ENCODE data around the gene OR2AP1.
"Not testable (repeated sequence)": the region's sequence is repeated elsewhere in the genome, so short reads cannot be mapped to it uniquely, and the experiment has no call there.

Gene OR2AP1

DNA sequence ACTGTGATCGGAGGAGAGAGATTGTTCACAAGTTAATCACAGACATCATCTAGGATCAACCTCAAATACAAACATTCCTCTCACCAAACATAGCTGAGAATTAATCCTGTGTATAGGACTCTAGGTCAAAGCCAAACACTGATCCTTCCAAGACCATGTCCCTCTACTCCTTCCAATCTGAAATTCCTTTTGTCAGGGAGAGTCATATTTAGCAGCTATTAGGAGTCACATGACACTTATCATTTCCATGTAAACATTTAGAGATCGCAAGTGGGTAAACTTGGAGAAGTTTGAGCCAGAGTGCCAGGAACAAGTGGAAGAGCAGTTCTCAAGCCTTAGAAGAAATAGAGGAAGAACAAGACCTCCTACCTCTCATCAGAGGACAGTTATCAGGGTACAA lies 13.5 kb downstream of the OR2AP1 start:
- Histone ChIP-seq H3K4me3 (ENCODE audit: insufficient read length, low read depth) (no peak overlapping the region), H3K9ac (ENCODE audit: insufficient read length, low read depth) (no peak overlapping the region), H3K4me1 (ENCODE audit: insufficient read depth, insufficient read length) (no peaks in the 10 kb centered on the region), H3K9me3 (ENCODE audit: insufficient read depth, low read length) (no peaks in the 10 kb centered on the region; the same call in 1 of the 2 replicates), H3K36me3 (ENCODE audit: insufficient read depth, insufficient read length, low read length) (no peaks in the 10 kb centered on the region), H3K27me3 (ENCODE audit: insufficient read depth, insufficient read length) (no peaks in the 10 kb centered on the region)
- no peak for TF ChIP-seq YY1 (IDR thresholded peaks at IDR 0.05; ENCODE audit: insufficient read depth, insufficient read length)
- TF ChIP-seq SUZ12 (IDR thresholded peaks at IDR 0.05; ENCODE audit: extremely low read depth, insufficient read depth, insufficient read length) = no peak
- TF ChIP-seq ZNF274 (IDR thresholded peaks at IDR 0.05; ENCODE audit: low read depth, low read length) = no peak
- no peak for DNase-seq (ENCODE audit: low read depth, low spot score)

DNA sequence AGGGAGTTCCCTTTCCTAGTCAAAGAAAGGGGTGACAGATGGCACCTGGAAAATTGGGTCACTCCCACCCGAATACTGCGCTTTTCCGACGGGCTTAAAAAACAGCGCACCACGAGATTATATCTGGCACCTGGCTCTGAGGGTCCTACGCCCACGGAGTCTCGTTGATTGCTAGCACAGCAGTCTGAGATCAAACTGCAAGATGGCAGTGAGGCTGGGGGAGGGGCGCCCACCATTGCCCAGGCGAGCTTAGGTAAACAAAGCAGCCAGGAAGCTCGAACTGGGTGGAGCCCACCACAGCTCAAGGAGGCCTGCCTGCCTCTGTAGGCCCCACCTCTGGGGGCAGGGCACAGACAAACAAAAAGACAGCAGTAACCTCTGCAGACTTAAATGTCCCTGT lies 17.9 kb downstream of the OR2AP1 start:
- not testable (repeated sequence) for H3K4me3 ChIP-seq (ENCODE audit: insufficient read length, low read depth); H3K27me3 ChIP-seq (ENCODE audit: insufficient read depth, insufficient read length)
- peak; percentile 15 for DNase-seq (ENCODE audit: low read depth, low spot score)

DNA sequence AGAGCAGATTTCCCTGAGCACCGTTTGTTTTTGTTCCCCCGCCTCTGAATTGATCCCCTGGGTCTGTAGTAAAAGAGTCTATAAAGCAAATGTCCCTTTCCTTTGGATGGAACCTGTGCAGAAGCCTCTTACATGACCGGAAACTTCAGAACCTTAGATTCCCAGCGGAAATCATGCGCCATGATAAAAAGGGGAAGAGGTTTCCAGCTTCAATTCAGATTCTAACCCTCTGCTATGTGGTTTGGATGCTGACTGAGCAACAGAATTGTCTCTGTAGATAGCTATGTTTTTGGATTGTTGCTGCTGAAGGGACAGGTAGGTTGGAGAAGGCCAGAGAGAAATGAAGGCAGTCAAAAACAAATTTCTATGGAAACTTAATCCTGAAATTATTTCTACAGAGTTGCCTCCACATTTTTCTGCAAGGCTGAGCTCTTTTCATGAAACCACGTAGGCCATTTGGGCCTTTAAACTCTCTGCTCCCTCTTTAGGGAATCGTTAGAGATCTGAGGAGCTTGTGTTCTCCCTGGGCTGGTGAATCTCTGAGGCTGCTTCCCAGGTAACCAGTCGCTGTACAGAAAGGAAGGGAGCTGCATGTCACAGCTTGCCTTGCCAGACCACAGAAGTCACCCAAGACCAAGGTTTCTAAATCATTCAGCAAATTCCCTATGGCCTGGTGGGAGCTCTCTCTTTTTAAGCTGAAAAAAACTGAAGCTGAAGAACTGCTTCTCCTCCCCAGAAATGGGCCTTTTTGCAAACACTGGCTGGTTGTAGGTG lies 35.7 kb downstream of the OR2AP1 start:
- Histone ChIP-seq H3K4me1 (ENCODE audit: insufficient read depth, insufficient read length) (no peaks in the 10 kb centered on the region), H3K27me3 (ENCODE audit: insufficient read depth, insufficient read length) (no peaks in the 10 kb centered on the region), H3K9me3 (ENCODE audit: insufficient read depth, low read length) (no peaks in the 10 kb centered on the region), H3K9ac (ENCODE audit: insufficient read length, low read depth) (no peak overlapping the region), H3K36me3 (ENCODE audit: insufficient read depth, insufficient read length, low read length) (no peaks in the 10 kb centered on the region), H3K4me3 (ENCODE audit: insufficient read length, low read depth) (no peak overlapping the region)
- no peak for DNase-seq (ENCODE audit: low read depth, low spot score)
- TF ChIP-seq YY1 (IDR thresholded peaks at IDR 0.05; ENCODE audit: insufficient read depth, insufficient read length) (no peak), SUZ12 (IDR thresholded peaks at IDR 0.05; ENCODE audit: extremely low read depth, insufficient read depth, insufficient read length) (no peak), ZNF274 (IDR thresholded peaks at IDR 0.05; ENCODE audit: low read depth, low read length) (no peak)

More for the DNA sequence above, 17.9 kb downstream of the OR2AP1 start:
- not testable (repeated sequence) for H3K36me3 ChIP-seq (ENCODE audit: insufficient read depth, insufficient read length, low read length); H3K9ac ChIP-seq (ENCODE audit: insufficient read length, low read depth); H3K9me3 ChIP-seq (ENCODE audit: insufficient read depth, low read length); H3K4me1 ChIP-seq (ENCODE audit: insufficient read depth, insufficient read length)

DNA sequence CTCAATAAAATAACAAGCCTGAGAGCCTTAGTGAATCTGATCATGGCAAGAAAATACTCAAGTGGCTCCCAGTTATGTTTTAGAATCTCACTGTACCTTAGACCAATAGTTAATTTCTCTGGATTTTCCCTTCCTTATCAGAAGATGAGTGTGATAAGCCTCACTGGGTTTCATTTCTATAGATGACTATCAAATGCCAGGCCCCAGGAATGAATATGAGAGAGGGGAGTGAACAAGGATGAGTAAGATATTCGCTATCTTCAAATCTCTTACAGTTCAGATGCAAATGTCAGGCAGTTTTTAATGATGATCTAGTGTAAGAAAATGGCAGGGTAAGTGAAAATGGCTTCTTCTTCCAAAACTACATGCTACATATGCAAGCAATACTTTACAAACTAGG lies 38.3 kb downstream of the OR2AP1 start:
- H3K27me3 ChIP-seq (ENCODE audit: insufficient read depth, insufficient read length) = no peaks in the 10 kb centered on the region
- TF ChIP-seq ZNF274 (IDR thresholded peaks at IDR 0.05; ENCODE audit: low read depth, low read length) (no peak), SUZ12 (IDR thresholded peaks at IDR 0.05; ENCODE audit: extremely low read depth, insufficient read depth, insufficient read length) (no peak), YY1 (IDR thresholded peaks at IDR 0.05; ENCODE audit: insufficient read depth, insufficient read length) (no peak)
- no peaks in the 10 kb centered on the region for H3K4me1 ChIP-seq (ENCODE audit: insufficient read depth, insufficient read length)
- H3K4me3 ChIP-seq (ENCODE audit: insufficient read length, low read depth) = no peak overlapping the region
- no peaks in the 10 kb centered on the region for H3K36me3 ChIP-seq (ENCODE audit: insufficient read depth, insufficient read length, low read length)
- H3K9me3 ChIP-seq (ENCODE audit: insufficient read depth, low read length) = peaks cover 11% of the 10 kb centered on the region
- no peak overlapping the region for H3K9ac ChIP-seq (ENCODE audit: insufficient read length, low read depth)
- DNase-seq (ENCODE audit: low read depth, low spot score) = no peak

DNA sequence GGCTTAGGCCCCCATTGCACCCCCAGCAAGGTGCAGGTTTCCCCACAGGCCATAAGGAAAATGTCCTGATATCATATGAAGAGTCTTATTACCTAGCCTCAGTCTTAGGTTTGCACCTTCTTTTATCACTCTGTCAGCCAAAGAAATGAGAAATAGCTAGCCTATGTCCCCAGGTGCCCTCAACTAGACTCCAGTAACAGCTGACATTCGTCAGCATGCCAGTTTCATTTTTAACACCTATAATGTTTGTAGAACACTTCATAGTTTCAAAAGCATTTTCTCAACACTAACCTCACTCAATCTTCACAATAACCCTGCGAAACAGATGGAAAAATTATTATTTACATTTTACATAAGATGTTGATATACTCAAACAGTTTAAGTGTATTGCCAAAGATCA lies 40.4 kb downstream of the OR2AP1 start:
- TF ChIP-seq YY1 (IDR thresholded peaks at IDR 0.05; ENCODE audit: insufficient read depth, insufficient read length) (no peak), SUZ12 (IDR thresholded peaks at IDR 0.05; ENCODE audit: extremely low read depth, insufficient read depth, insufficient read length) (no peak), ZNF274 (IDR thresholded peaks at IDR 0.05; ENCODE audit: low read depth, low read length) (no peak)
- DNase-seq (ENCODE audit: low read depth, low spot score) = no peak
- no peaks in the 10 kb centered on the region for H3K36me3 ChIP-seq (ENCODE audit: insufficient read depth, insufficient read length, low read length)

DNA sequence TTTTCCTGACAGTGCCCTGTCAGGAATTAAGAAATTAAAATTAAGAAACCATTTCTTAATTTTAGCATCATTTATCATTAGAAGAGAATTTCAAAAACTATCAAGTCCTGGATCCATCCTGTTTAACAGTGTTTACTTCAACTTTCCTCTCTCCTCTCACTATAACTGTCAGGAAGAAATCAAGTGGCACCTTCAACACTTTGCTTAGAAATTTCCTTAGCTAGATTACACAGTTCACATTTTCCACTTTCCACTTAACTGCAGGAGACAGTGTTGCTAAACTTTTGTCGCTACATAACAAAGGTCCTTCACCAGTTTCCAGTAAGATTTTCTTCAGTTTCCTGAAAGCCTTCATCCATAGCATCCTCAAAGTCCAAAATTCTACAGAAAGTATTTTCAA lies 42.5 kb downstream of the OR2AP1 start:
- Histone ChIP-seq H3K9me3 (ENCODE audit: insufficient read depth, low read length) (peaks cover 35% of the 10 kb centered on the region), H3K9ac (ENCODE audit: insufficient read length, low read depth) (no peak overlapping the region), H3K4me1 (ENCODE audit: insufficient read depth, insufficient read length) (no peaks in the 10 kb centered on the region), H3K27me3 (ENCODE audit: insufficient read depth, insufficient read length) (no peaks in the 10 kb centered on the region), H3K4me3 (ENCODE audit: insufficient read length, low read depth) (no peak overlapping the region), H3K36me3 (ENCODE audit: insufficient read depth, insufficient read length, low read length) (no peaks in the 10 kb centered on the region)
- DNase-seq (ENCODE audit: low read depth, low spot score) = no peak
- TF ChIP-seq ZNF274 (IDR thresholded peaks at IDR 0.05; ENCODE audit: low read depth, low read length) (no peak), SUZ12 (IDR thresholded peaks at IDR 0.05; ENCODE audit: extremely low read depth, insufficient read depth, insufficient read length) (no peak), YY1 (IDR thresholded peaks at IDR 0.05; ENCODE audit: insufficient read depth, insufficient read length) (no peak)

More for the DNA sequence above, 40.4 kb downstream of the OR2AP1 start:
- Histone ChIP-seq H3K27me3 (ENCODE audit: insufficient read depth, insufficient read length) (no peaks in the 10 kb centered on the region), H3K4me1 (ENCODE audit: insufficient read depth, insufficient read length) (no peaks in the 10 kb centered on the region), H3K4me3 (ENCODE audit: insufficient read length, low read depth) (no peak overlapping the region), H3K9me3 (ENCODE audit: insufficient read depth, low read length) (peaks cover 32% of the 10 kb centered on the region), H3K9ac (ENCODE audit: insufficient read length, low read depth) (no peak overlapping the region)

DNA sequence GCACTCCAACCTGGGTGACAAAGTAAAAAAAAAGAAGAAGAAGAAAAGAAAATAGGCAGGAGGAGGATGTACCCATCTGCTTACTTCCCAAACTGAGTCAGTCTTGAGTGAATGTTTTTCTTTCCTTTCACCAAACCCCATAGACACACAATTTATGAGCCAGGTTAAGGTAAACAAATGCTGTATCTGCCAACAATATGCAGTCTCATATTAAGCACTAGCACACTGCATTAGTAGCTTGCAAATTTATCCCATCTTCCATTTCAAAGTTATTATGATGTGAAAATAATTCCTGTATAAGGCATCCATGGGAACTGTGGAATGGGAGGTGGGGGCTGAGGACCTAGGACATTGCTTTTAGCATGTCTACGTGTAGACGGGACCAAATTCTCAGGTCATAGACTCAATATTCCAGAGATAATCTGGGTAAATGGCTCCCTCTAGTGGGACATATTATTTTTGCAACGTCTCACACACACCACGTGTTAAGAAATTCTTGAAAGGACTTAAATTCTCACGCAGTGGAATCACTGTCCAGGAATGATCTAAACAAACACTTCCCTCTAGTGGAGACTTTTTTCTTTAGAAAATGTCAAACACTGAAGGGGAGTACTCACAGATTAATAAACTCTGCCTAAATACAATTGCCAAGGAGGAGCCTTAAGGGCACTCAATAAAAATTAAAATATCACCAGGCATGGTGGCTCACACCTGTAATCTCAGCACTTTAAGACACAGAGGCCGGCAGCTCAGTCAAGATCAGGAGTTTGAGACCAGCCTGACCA lies 47.3 kb downstream of the OR2AP1 start:
- no peaks in the 10 kb centered on the region for H3K36me3 ChIP-seq (ENCODE audit: insufficient read depth, insufficient read length, low read length)

More for the DNA sequence above, 47.3 kb downstream of the OR2AP1 start:
- no peak overlapping the region for H3K4me3 ChIP-seq (ENCODE audit: insufficient read length, low read depth)
- H3K9me3 ChIP-seq (ENCODE audit: insufficient read depth, low read length) = peaks cover 34% of the 10 kb centered on the region
- DNase-seq (ENCODE audit: low read depth, low spot score) = peak; percentile 91
- no peaks in the 10 kb centered on the region for H3K4me1 ChIP-seq (ENCODE audit: insufficient read depth, insufficient read length)
- no peak for TF ChIP-seq SUZ12 (IDR thresholded peaks at IDR 0.05; ENCODE audit: extremely low read depth, insufficient read depth, insufficient read length)
- TF ChIP-seq ZNF274 (IDR thresholded peaks at IDR 0.05; ENCODE audit: low read depth, low read length) = no peak
- no peak for TF ChIP-seq YY1 (IDR thresholded peaks at IDR 0.05; ENCODE audit: insufficient read depth, insufficient read length)
- H3K27me3 ChIP-seq (ENCODE audit: insufficient read depth, insufficient read length) = no peaks in the 10 kb centered on the region
- H3K9ac ChIP-seq (ENCODE audit: insufficient read length, low read depth) = no peak overlapping the region

All from NT2/D1 (cell line).